Lung microvascular endothelial cell (primary cell): ENCODE data around the gene ESAM. TPM values are rescaled to one million over a fixed set of nuclear protein-coding genes. Genes with fewer than 3 reads are reported as not detected.
"Not testable (repeated sequence)": the region's sequence is repeated elsewhere in the genome, so short reads cannot be mapped to it uniquely, and the experiment has no call there.

ENCODE experiments used
- DNase-seq, 2 donors: peaks; one replicate each; pipeline versions ENCODE4 v3.0.0 to v3.0.0-alpha.2; 2010; ENCODE audit warnings: low read depth in 2 of 2
- total RNA-seq: library from RNA; depleted of rRNA; stranded (reverse); fragments of >200 nt; gene quantifications from 2 replicates; pipeline ENCODE4 v1.2.1, GENCODE V29; 2014

Gene ESAM
- total RNA-seq, 1 donor from 2014 or later, result 8.9 TPM

DNA sequence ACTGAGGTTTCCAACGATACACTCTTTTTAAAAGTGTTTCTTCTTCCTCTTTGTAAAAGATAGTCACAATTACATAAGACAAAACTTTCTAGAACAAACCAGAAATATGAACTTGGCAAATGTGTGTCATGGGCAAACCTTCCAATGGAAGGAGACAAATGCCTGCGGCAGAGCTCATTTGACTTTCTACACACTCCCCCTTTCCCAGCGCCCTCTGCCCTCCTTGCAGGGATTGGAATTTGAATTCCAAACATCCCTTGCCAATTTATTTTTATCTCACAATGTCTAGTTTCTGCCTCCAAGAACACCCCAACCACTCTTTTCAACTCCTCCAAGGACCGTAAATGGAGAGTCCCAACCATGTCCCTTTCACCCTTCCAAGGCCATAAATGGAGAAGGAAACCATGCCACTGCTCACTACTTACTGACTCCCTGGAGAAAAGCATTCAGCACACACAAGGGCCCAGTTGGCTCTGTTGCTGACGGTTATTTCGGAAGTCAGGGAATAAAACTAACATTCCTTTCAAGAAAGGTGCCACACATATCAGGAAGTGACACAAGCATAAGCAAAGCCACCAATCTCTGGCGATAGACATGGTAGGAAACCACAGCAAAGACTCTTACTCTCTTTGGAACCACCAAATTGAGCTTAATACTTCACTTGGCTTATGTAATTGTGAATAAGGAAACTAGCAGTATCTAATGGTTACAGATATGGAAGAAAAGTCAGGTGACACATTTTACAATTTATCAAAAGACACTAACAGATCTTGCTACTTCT lies 15.0 kb upstream of the ESAM start:
- DNase-seq, result no peak

DNA sequence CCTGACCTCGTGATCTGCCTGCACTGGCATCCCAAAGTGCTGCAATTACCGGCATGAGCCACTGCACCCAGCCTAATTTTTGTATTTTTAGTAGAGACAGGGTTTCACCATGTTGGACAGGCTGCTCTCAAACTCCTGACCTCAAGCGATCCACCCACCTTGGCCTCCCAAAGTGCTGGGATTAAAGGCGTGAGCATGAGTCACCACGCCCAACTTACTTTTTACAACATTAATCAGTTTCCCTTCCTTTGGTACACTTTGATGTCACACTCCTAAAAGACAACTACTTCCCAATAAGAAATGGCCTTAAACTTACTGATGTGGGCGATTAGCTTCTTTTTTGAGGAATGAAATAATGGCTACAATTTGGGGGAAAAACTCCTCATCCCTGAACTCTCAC lies 8.9 kb upstream of the ESAM start:
- not testable (repeated sequence) for DNase-seq

DNA sequence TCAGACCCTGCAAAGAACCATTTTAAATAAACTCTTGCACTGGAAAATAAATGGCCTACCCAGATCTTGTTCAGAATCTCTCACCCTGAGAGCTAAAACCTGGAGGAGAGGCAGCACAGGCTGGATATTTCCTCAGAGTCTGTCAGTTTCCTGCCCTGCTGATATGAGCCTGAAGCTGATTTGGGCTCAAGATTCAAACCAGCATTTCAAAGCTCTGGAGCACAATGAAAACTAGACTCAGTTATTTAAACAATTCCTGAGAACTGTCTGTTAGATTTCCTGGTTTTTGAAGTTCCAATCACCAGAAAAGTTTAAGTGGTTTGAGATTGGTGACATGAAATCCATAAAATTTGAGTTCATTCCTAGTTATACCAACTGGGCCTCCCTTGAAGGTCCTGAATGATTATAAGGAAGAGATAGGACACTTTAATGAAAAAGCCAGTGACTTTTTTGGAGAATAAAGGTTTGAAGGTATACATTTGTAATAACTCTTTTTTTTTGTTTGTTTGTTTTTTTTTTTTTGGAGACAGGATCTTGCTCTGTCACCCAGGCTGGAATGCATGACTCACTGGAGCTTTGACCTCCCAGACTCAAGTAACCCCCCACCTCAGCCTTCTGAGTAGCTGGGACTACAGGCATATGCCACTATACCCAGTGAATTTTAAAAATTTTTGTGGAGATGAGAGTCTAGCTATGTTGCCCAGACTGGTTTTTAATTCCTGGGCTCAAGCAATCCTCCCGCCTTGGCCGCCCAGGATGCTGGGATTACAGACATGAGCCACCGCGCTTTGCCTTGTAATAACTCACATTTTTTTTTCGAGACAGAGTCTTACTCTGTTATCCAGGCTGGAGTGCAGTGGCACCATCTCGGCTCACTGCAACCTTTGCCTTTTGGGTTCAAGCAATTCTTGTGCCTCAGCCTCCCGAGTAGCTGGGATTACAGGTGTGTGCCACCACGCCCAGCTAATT lies 8.0 kb upstream of the ESAM start:
- peak in 1 of 2 donors; percentile 84 for DNase-seq

DNA sequence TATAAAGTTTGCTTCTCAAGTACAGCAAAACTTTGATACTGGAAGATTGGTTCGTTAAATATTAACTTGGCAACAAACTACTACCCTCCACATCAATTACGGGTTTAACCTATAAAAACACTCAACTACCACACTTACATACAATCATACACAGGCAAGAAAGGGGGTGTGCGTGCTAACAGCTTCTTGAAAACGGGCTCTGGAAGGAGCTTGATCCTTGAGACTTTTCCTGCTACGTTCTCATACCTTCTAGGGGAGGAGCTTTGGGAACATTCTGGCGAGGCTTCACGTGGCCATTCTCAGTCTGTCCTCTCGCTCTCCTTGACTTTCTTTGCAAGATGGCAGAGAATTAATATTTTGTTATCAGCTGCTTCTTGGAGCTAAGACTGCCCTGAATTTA lies 6.8 kb upstream of the ESAM start:
- DNase-seq, result no peak

DNA sequence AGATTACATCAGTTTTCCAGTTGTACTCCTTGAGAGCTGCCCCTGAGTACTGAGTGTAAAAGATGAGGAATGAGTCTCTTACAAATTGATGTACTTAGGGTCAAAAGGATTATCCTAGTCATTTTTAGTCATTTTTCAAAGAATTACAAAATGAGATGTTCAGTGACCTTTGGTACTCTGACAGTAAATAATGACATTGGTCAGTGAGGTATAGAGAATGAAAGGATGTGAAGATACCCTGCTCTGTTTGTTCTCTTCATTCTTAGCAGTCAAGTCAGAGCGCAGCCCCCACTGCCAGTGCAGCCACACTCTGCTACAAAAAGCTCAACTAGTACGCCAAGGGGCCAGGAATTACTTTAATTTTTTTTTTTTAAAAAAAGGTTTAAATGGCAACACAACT lies 4.1 kb upstream of the ESAM start:
- no peak for DNase-seq

DNA sequence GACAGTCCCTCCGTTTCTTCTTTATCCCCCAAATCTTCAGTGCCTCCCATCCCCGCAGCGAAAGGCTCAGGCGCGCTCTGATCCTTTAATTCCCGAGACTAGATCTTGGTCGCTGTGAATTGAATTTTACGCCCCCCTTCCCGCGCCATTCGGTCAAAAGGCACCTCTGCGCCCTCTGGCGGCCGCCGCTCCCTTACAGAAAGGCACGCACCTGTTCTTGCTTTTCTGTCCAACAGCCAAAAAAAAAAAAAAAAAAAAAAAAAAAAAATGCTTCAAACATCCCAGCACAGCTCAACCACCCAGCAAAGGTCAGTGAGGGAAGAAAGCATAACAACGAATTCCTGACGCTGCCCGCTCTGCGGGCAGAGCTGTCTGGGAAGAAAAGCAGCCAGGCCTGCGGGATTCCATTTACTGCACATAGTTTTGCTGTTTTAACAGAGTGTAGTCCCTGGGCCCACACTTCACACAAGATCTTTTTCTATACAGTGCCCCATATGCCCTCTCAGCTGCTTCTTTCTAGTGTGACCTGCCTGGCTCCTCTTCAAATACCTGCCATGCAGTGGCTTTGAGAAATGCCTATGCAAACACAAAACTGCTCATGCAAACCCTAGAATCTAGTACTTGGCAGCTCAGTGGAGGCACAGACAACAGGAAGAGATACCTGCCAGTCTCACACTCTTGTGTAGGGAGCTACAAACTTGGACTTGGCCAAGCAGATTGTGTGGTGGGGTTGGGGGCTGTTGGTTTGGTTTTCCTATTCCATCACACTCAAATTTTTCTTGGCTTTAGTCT lies 1.3 kb upstream of the ESAM start:
- DNase-seq, result peak; percentile 88 to 91

DNA sequence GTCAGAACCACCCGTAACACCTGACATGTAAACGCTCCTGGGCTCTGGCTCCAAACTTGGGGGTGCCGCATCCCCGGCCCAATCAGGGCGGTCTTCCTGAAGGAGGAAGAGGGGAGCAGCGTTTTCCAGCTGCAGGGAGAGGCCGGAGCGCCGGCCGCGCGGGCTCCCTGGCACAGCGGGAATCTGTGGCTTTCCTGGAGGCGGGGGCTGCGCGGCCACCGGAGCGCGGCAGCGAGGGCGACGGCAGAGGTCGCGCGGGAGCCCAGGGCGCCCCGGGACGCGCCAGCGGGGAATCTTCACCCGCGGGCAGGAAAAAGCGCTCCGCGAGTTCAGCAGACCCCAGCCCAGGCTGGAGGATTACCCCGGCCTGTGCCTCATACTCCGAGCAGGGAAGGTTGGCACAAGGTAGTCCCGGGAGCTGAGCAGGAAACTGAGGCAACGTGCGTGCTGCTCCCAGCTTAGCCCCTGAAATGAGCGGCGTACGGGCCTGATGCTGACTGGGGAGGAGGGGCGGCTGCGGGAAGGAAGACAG lies 600 bp upstream of the ESAM start:
- peak; percentile 48 to 49 for DNase-seq

DNA sequence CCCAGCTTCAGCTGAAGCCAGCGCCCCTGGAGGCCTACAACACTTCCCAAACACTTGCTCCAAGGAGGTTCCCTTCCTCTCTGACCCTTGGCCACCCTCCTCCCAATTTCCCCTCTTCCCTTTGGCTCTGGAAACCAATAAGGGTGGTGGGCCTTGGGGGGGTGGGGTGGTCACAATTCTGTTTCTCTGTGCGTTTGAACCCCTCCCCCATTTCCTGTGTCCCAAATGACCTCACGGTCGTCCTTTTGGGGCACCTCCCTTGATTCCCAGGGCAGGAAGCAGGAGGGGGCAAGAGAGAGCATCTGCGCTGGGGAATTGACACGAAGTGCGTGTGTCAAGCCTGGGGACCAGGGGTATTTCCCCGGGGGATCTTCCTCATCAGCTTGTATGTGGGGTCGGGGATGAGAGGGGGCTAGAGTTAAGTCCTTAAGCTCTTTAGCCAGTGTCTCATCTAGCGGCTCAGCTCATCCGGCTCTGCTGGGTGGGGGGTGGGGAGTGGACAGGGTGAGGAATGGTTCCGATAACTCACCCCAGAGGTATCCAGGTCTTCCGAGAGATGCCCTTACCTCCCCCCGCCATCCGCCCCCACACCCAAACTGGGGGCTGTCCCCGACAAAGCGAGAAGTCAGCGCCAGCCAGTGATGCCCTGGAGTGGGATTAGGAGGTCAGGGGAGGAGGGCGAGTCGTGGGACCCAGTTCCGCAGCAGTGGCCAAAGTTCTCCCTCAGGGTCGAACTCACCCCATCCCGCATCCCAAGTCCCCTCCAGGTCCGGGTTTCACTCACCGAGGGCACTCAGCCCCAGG lies 587 bp downstream of the ESAM start:
- DNase-seq, result peak; percentile 18 to 58

DNA sequence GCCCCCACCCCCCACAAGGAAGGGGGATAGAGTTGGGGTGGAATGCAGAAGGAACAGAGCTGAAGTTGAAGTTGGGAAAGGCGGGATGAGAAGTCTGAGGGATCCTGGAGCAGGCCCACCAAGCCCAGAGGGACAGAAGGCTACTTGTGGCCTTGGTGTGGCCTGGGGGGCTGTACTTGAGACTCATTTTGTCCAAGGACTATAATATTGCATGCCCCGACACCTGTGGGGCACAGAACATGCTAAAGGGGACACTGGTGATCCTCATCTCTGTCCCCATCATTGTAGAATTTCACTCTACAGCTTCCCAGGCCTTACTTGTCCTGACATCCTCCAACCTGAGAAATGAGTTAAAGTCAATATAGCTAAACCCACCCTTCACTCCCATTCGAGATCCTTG lies 1.3 kb downstream of the ESAM start:
- no peak for DNase-seq

DNA sequence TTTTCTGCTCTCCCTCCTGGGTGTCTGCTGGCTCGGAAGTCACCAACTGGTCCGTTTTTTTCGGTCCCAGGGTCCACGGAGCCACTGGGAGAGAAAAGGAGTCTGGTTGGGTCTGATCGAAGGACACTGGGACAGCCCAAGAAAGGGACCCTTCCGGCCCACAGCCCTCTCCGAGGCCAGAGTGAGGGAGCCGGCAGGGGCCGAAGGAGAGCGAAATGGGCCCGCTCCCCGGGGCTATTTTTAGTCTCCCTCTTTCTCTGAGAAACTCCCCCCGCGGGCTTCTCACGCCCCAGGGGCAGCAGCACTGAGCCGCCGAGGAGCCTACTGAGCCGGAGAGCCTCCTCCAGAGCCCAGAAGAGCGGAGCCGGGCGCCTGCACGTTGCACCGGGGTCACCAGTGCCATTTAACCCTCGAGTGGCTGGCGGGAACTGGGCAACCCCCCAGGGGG lies 1.9 kb downstream of the ESAM start:
- DNase-seq, result peak in 1 of 2 donors; percentile 66

DNA sequence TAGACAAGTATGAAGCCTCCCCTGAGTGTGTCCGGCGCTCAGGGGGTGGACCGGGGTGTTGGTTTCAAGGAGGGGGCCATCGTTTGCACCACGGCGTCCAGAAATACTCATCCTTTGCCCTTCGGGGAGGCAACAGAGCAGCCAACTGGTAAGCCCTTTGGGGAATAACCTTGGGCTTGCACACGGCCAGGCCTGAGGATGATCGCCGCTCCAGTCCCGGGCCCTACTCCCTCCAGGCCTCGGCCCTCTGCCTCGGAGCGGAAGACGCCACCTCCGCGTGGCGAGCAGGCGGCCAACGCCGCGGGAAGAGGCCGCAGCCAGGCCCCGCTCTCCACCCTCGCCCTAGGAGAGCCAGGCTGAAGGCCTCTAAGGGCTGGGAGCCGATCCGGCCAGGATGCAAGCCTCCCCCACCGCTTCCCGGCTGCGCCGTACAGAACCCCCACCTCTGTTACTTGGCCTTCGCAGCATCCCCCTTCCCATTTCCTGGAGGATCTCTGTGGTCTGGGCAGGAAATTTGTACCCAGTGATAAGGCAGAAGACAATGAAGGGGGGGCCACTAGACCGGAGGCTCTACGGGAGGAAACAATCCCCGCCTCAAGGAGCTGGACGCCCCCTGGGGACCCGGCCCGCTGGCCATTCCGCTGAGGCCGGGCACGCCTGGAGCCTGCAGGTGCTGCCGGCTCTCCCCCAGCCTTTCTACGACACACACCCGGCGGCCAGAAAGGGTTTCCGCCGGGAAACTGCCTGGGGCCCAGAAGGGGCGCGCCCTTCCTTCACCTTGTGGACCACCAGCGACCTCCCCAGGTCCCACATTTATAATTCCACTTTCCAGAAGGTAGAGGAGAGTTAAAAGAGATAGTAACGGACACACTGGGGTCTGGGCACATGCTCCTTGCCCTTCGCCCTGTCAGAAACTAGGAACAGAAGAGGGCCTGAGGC lies 2.6 kb downstream of the ESAM start:
- peak; percentile 55 to 99 for DNase-seq

DNA sequence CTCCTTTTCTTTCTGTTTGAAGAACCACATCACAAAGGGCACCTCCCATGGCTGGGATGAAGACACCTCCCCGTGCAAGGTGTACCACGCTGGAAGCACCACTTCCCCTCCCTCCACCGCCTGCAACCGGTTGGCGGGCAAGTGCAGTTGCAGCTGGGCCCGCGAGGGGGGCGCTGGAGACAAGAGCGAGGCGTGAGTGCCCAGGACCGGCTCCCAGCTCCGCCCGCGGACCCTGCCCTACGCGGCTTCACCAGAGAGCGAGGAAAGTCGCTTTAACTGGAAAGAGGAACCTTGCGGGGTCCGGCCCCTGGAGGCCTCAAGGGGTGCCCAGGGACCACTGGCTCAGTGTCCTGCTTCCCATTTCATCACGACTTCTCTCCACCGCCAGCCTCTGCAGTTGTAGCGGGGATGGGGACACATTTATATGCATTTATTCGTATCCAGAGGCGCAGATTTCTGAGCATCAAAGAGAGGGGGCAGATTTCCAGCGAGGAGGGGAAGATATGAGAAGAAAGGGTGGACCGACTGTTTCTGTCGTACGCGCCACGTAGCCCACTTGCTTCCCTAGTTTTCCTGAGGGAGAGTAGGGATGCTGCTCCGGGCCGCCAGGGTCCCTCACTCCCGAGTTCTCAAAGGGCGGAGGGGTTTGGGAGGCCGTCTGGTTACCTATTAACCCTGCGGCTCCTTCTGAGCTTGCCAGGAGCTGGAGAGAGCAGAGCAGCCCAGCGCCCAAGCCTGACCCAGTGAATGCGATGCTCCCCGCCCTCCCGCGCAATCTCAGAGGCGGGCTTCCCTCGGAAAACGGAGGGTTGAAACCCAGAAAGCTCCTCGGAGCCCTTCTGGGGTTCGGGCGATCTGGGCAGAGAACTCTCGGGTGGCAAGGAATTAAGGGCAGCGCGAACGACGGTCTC lies 3.5 kb downstream of the ESAM start:
- DNase-seq, result peak; percentile 86 to 87

DNA sequence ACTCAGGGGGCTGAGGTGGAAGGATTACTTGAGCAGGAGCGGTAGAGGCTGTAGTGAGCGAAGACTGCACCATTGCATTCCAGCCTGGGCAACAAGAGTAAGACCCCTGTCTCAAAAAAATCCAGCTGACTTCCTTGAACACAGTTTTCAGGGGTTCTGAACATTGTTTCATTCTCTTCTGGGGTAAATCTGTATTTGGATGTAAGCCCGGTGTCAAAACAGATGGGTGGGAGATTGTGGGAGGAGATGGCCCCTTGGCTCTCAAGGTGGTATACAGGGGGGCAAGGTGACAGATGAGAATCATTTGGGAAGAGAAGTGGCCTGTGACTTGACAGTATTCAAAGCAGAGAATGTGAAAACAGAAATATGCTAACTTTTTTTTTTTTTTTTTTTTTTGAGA lies 4.8 kb downstream of the ESAM start:
- no peak for DNase-seq

DNA sequence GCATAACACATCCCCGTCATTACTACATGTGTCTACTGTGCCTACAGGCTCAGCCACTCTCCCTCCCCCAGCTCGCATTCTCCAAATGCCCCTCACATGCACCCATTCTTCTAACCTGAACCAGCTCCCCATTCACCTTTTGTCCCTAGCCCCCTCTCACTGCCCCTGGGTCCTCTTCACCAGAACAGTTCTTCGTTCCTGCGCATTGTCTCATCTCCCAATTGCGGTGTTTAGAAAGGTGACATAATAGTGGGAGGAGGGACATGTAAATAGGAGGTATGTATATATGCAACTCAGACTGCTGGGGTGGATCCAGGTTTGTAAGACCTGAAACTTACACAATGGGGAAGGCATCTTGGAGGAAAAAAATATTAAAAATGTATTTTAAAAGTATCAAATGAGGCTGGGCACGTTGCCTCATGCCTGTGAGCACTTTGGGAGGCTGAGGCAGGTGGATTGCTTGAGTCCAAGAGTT lies 5.3 kb downstream of the ESAM start:
- no peak for DNase-seq

DNA sequence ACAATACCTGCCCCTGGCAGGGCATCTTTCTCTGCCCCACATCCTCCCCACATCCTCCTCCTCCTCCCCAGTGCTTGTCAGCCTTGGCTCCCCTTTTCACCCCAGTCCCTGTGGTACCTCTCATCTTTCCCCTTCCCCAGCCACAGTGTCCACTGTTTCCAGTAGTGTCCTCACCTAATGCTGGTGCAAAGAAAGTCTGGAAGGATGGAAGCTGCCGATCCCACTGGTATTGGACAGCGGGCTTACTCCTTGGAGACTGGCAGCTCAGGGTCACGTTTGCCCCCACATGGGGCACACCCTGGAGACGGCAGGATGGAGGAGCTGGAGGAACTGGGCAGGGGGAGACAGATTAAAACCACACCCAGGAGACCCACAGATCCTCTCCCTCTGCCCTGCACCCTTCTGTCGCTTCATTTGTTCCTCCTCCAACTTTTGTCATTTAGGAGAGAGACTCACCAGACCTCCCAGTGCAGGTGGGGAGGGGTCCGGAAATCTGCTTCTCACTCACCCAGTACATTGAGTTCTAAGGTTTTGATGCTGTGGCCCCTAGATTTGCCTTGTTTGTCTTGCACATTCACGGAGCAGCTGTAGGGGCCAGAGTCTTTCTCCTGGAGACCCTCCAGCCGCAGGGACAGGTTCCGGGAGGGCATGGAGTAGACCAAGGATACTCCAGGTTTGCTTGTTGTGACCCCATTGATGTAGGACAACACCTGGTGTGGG lies 5.9 kb downstream of the ESAM start:
- DNase-seq, result no peak

DNA sequence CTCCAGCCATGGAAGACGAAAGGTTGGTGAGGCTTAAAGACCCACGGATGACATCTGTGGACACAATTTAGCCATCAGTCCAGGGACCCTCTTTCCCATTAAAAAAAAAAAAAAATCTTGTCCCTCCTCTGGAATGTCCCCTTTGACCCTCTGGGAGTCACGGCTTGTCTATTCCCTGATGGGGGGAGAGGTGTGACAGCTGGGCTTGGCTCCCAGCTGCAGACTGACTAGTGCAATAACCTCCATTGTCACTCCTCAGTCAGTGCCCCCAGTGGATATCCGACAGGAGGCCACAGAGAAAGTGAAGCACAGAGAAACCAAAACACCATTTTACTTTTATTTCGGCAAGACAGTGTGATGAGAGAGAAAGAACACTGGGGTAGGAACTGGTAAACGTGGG lies 7.4 kb downstream of the ESAM start:
- peak in 1 of 2 donors; percentile 29 for DNase-seq

DNA sequence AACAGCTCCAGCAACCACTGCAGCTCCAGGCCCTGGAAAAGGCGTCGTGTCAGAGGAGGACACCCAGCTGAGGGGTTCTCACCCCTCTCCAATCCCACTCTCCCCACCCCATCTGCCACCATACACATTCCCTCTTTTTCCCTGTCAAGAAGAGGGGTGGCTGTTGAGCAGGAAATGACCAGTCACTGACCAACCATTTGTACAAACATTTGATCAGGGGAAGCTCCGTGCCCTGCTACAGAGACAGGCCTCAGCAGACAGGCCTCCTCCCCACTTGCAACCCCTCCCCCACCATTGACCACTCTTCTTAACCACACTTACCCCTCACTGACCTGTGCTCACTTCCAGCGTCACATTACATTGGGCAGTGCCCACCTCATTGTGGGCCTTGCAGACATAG lies 7.8 kb downstream of the ESAM start:
- peak in 1 of 2 donors; percentile 49 for DNase-seq

DNA sequence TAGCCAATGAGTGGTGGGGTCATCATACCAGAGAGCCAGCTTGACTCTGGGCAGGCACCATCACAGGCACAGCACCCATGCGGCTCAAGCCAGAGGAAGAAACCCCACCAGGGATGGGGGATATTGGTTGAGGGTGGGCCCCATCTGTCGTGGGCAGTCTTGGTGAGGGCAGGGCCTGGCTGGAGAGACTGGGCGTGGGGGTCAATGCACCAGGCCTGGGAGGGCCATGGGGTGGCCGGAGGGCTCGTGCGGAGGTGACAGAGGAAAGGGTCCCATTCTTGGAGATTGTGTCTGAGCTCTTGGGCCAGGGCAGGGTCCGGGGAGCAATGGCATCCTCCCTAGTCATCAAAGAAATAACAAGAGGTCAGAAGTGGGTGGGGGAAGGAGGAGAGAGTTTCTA lies 8.5 kb downstream of the ESAM start:
- no peak for DNase-seq
